IPS-18c (cell line): ENCODE measurements around the gene NAA10.

Experiments used
- H3K4me3 ChIP-seq: 2 replicates; pipeline ENCODE4 v1.7.0; 2013; ENCODE audit warnings: low read depth, mild to moderate bottlenecking, low read length, moderate library complexity; ENCODE audit not compliant: insufficient read depth
- H3K9me3 ChIP-seq: one replicate; pipeline ENCODE4 v1.6.1; 2013; ENCODE audit warnings: mild to moderate bottlenecking, low read length, moderate library complexity; ENCODE audit not compliant: control insufficient read depth, insufficient read depth

Gene NAA10

GRCh38 chrX:153968754-153969124, 33.9 kb upstream of the NAA10 start:
- Histone ChIP-seq H3K4me3 (peak overlapping the region; percentile 77), H3K9me3 (no peaks in the 10 kb centered on the region)

- no peaks in the 10 kb centered on the region for H3K9me3 ChIP-seq
- peak overlapping the region; percentile 77; the same call in 1 of the 2 replicates for H3K4me3 ChIP-seq
These were observed 33.4 kb upstream of the NAA10 start for GRCh38 chrX:153968255-153968654.

GRCh38 chrX:153967536-153968224, 32.8 kb upstream of the NAA10 start:
- Histone ChIP-seq H3K4me3 (no peak overlapping the region), H3K9me3 (no peaks in the 10 kb centered on the region)

- H3K9me3 ChIP-seq: no peaks in the 10 kb centered on the region
- no peak overlapping the region for H3K4me3 ChIP-seq
These were observed 32.2 kb upstream of the NAA10 start for GRCh38 chrX:153966841-153967535.

GRCh38 chrX:153966283-153966688, 31.4 kb upstream of the NAA10 start:
- Histone ChIP-seq H3K4me3 (no peak overlapping the region), H3K9me3 (no peaks in the 10 kb centered on the region)

- Histone ChIP-seq H3K9me3 (no peaks in the 10 kb centered on the region), H3K4me3 (no peak overlapping the region)
These were observed 30.6 kb upstream of the NAA10 start for GRCh38 chrX:153965406-153965805.

GRCh38 chrX:153964105-153964504, 29.3 kb upstream of the NAA10 start:
- Histone ChIP-seq H3K4me3 (no peak overlapping the region), H3K9me3 (no peaks in the 10 kb centered on the region)

GRCh38 chrX:153963546-153963945, 28.7 kb upstream of the NAA10 start:
- H3K9me3 ChIP-seq: no peaks in the 10 kb centered on the region
- no peak overlapping the region for H3K4me3 ChIP-seq

GRCh38 chrX:153961292-153961691, 26.5 kb upstream of the NAA10 start:
- H3K9me3 ChIP-seq: no peaks in the 10 kb centered on the region

GRCh38 chrX:153960786-153961185, 25.9 kb upstream of the NAA10 start:
- no peak overlapping the region for H3K4me3 ChIP-seq
- peaks cover under 1% of the 10 kb centered on the region for H3K9me3 ChIP-seq

More at GRCh38 chrX:153961292-153961691, 26.5 kb upstream of the NAA10 start:
- no peak overlapping the region for H3K4me3 ChIP-seq

- H3K9me3 ChIP-seq: peaks cover 2% of the 10 kb centered on the region
- H3K4me3 ChIP-seq: no peak overlapping the region
These were observed 25.2 kb upstream of the NAA10 start for GRCh38 chrX:153960077-153960476.

- H3K4me3 ChIP-seq: no peak overlapping the region
- peaks cover 2% of the 10 kb centered on the region for H3K9me3 ChIP-seq
These were observed 24.8 kb upstream of the NAA10 start for GRCh38 chrX:153959649-153960048.

GRCh38 chrX:153958605-153959004, 23.8 kb upstream of the NAA10 start:
- no peak overlapping the region for H3K4me3 ChIP-seq
- peaks cover 2% of the 10 kb centered on the region for H3K9me3 ChIP-seq

- Histone ChIP-seq H3K9me3 (peaks cover 2% of the 10 kb centered on the region), H3K4me3 (no peak overlapping the region)
These were observed 22.4 kb upstream of the NAA10 start for GRCh38 chrX:153957224-153957623.

- H3K4me3 ChIP-seq: no peak overlapping the region
These were observed 21.4 kb upstream of the NAA10 start for GRCh38 chrX:153956044-153956907.

GRCh38 chrX:153955228-153955732, 20.4 kb upstream of the NAA10 start:
- Histone ChIP-seq H3K9me3 (peaks cover 2% of the 10 kb centered on the region), H3K4me3 (no peak overlapping the region)

More at GRCh38 chrX:153956044-153956907, 21.4 kb upstream of the NAA10 start:
- H3K9me3 ChIP-seq: peaks cover 2% of the 10 kb centered on the region

- Histone ChIP-seq H3K9me3 (peaks cover 2% of the 10 kb centered on the region), H3K4me3 (no peak overlapping the region)
These were observed 19.9 kb upstream of the NAA10 start for GRCh38 chrX:153954558-153955227.
